GM06990 (cell line): Measurements from ENCODE around the gene ELMO2.
"Not testable (repeated sequence)": the region's sequence is repeated elsewhere in the genome, so short reads cannot be mapped to it uniquely, and the experiment has no call there.

Experiments
- DNase-seq: peaks from one replicate; pipeline ENCODE4 v3.0.0-alpha.2; 2011; ENCODE audit not compliant: insufficient read length; ENCODE audit errors: extremely low read depth
- H3K27me3 ChIP-seq: replicated peaks from 2 replicates; pipeline ENCODE4 v1.6.0; 2011; ENCODE audit warnings: low read length; ENCODE audit not compliant: control insufficient read depth, insufficient read depth
- H3K36me3 ChIP-seq: 2 replicates; pipeline ENCODE4 v1.5.1; 2011; ENCODE audit warnings: low read length; ENCODE audit not compliant: control insufficient read depth, insufficient read depth
- H3K4me3 ChIP-seq: replicated peaks from 2 replicates; pipeline ENCODE4 v1.5.1; 2011; ENCODE audit warnings: low read depth, mild to moderate bottlenecking, control low read depth, low read length
- TF ChIP-seq, protein P1 (sequence below): IDR thresholded peaks from 2 replicates; pipeline ENCODE4 v1.5.1; 2011; ENCODE audit warnings: low read length, control low read depth, mild to moderate bottlenecking, inconsistent platforms; ENCODE audit not compliant: insufficient read depth, poor library complexity, severe bottlenecking

Gene ELMO2

DNA sequence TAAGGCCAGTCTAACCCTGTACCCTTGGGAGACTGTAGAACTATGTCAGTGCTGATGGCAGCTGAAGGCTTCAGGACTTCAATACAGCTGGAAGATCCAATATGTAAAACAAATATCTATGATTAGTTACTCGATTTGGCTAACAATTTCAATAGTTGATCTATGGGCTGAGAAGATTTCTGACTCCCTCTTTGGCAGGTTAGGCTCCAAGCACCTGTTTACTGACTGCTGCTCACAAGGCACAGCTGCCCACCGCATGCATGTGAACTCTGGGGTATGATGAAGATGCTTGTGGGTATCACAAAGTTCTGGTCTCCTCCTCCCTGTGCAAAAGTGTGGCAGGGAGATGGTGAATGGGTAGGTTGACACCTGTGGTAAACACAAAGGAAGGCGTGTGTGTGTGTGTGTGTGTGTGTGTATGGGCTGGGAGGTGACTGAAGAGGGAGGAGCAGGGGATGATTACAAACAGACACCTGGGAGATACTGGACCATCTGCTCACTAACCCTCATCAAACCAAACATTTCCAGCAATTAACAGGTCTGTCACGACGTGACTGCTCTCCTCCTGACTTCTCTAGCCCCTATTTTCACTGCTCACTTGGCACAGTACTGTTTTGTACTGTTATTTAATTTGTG lies 18.1 kb downstream of the ELMO2 start:
- Histone ChIP-seq H3K4me3 (no peak overlapping the region), H3K27me3 (no peaks in the 10 kb centered on the region), H3K36me3 (peaks cover 25% of the 10 kb centered on the region)
- TF ChIP-seq, protein P1, sequence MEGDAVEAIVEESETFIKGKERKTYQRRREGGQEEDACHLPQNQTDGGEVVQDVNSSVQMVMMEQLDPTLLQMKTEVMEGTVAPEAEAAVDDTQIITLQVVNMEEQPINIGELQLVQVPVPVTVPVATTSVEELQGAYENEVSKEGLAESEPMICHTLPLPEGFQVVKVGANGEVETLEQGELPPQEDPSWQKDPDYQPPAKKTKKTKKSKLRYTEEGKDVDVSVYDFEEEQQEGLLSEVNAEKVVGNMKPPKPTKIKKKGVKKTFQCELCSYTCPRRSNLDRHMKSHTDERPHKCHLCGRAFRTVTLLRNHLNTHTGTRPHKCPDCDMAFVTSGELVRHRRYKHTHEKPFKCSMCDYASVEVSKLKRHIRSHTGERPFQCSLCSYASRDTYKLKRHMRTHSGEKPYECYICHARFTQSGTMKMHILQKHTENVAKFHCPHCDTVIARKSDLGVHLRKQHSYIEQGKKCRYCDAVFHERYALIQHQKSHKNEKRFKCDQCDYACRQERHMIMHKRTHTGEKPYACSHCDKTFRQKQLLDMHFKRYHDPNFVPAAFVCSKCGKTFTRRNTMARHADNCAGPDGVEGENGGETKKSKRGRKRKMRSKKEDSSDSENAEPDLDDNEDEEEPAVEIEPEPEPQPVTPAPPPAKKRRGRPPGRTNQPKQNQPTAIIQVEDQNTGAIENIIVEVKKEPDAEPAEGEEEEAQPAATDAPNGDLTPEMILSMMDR: no peak
- no peak for DNase-seq

DNA sequence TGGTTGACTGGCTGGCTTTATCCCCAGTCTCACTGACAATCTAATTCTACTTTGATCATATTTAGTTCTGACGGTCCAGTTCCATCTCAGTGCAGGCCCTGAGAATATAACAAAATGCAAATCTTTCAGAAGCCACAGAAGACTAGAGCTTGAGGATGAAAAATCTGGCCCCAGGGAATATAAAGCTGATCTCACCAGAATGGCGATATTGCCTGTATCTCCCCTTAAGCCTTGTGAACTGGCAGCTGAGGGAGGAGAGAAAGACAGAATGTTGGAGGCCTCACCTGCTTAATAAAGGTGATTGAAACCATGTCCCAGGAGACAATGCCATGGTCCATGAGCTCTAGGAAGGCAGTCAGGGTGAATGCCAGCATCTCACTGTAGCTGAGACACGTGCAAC lies 19.4 kb downstream of the ELMO2 start:
- not testable (repeated sequence) for H3K4me3 ChIP-seq, DNase-seq, H3K27me3 ChIP-seq
- H3K36me3 ChIP-seq: peaks cover 29% of the 10 kb centered on the region

DNA sequence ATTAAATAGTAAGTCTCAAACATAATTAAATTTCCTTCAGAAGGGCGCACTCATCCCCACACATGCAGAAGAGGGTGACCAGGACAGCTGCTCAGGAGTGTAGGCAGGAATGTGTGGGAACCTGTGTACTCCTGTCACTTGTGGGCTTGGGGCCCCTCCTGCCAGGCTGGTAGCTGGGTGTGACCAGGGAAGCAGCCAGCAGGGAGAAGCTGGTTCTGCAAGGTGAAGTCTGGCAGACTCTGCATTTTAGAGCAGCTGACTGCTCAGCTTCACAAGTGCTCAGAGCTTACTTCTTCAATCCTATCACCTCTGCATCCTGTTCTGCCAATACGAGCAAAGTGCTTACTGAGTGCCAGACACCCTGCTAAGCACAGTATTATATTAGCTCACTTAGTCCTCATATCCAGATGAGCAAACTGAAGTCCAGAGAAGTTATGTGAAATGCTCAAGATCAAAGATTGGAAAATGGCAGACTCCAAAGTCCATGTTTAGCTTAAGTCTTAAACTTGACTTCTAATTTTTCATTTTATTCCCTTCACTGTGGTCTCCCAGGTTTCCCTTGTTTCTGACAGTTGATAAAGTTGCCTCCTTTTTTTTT lies 27.9 kb downstream of the ELMO2 start:
- Histone ChIP-seq H3K36me3 (peaks cover 34% of the 10 kb centered on the region), H3K4me3 (no peak overlapping the region), H3K27me3 (no peaks in the 10 kb centered on the region)
- TF ChIP-seq, protein P1: no peak
- no peak for DNase-seq

DNA sequence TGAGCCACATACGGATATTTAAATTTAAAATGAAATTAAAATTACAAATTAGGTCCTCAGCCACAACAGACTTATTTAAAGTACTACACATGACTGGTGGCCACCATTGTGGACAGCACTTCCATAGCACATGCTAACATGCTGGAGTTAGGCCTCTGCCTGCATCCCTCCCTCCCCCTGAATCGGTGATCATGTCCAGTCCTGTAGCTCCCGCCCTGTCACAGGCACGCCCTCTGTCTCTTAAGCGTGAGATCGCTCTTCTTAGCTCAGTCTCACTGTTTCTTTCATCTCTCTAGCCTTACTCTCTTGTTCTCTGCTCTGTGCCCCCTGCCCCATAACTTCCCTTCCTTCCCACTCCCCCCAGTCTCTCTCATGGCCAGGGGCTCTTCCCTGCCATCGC lies 28.9 kb downstream of the ELMO2 start:
- DNase-seq: no peak
- Histone ChIP-seq H3K27me3 (no peaks in the 10 kb centered on the region), H3K4me3 (no peak overlapping the region), H3K36me3 (peaks cover 39% of the 10 kb centered on the region)
- TF ChIP-seq, protein P1: no peak

DNA sequence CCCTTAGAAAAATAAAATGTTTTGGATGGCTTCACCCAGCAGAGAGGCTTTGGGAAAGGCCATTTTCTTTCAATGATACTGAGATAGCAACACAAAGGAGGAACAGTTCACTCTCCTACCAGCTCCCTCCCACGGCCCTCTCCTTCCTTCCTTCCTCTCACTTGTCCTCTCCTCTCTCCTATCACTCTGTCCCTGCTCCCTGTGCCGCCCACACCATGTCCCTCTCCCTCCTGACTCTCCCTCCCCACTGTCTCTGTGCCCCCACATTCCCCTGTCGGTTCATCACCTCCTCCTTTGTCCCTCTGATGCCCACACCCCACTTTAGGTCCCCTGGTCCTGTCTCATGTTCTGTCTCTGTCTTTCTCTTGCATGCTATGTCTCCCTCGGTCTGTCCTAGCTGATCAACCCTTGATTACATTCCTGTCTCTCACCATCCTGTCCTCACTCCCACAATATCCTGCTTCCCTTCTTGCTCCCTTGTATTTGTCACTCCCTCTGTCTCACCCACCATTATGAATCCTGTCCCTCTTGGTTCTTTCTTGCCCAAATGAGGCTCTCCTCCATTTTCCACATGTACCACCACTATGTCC lies 30.1 kb downstream of the ELMO2 start:
- Histone ChIP-seq H3K27me3 (no peaks in the 10 kb centered on the region), H3K36me3 (peaks cover 38% of the 10 kb centered on the region), H3K4me3 (no peak overlapping the region)
- TF ChIP-seq, protein P1: no peak
- no peak for DNase-seq

DNA sequence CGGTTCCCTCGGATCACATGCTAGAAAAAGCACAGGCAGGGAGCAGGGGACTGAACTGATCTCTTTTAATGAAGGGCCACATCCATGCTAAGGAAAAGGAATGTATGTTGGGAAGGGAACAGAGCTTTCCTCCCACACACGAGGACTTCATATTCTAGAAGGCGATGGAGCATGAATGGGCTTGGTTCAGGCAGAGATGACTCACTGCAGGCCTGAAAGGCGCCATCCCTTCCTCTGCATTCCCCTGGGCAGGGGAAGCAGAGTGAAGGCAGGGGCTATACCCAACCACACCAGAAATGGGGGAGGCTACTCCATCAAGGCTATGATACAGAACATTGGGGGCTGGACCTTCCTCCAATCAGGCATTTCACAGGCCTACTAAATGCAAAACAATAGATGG lies 30.6 kb downstream of the ELMO2 start:
- H3K36me3 ChIP-seq: peaks cover 43% of the 10 kb centered on the region
- no peaks in the 10 kb centered on the region for H3K27me3 ChIP-seq
- TF ChIP-seq, protein P1: no peak
- DNase-seq: no peak
- no peak overlapping the region for H3K4me3 ChIP-seq
